Measurements from ENCODE around the gene S100A2. TPM values are rescaled to one million over a fixed set of nuclear protein-coding genes. Genes with fewer than 3 reads are reported as not detected.

S100A2 gene
- total RNA-seq, 1 experiment from 2014 or later = 5.6 TPM

Other genes starting within 250 kb of the S100A2 start
- not detected in 2 replicates for gene PGLYRP4, start 217.0 kb downstream of the S100A2 start, total RNA-seq (2014; rRNA removed; shearing (Covaris generic))
- gene S100A9, start 208.0 kb downstream of the S100A2 start, total RNA-seq (2014; rRNA removed; shearing (Covaris generic)) = 1.9 and 2.3 TPM in 2 replicates
- gene S100A12, start 190.2 kb downstream of the S100A2 start, total RNA-seq (2014; rRNA removed; shearing (Covaris generic)) = not detected in 2 replicates
- not detected in 2 replicates for gene S100A8, start 174.8 kb downstream of the S100A2 start, total RNA-seq (2014; rRNA removed; shearing (Covaris generic))
- not detected in 2 replicates for gene S100A7A, start 149.3 kb downstream of the S100A2 start, total RNA-seq (2014; rRNA removed; shearing (Covaris generic))
- not detected in 2 replicates for gene S100A7, start 105.2 kb downstream of the S100A2 start, total RNA-seq (2014; rRNA removed; shearing (Covaris generic))
- 743 and 832 TPM in 2 replicates for gene S100A6, start 29.9 kb downstream of the S100A2 start, total RNA-seq (2014; rRNA removed; shearing (Covaris generic))
- gene S100A5, start 24.9 kb downstream of the S100A2 start, total RNA-seq (2014; rRNA removed; shearing (Covaris generic)) = 0.30 TPM in 1 of 2 replicates, not detected in the other
- 201 and 238 TPM in 2 replicates for gene S100A4, start 20.0 kb downstream of the S100A2 start, total RNA-seq (2014; rRNA removed; shearing (Covaris generic))
- 1.1 and 3.4 TPM in 2 replicates for gene S100A3, start 16.6 kb downstream of the S100A2 start, total RNA-seq (2014; rRNA removed; shearing (Covaris generic))
- 96.5 and 101 TPM in 2 replicates for gene S100A16, start 47.3 kb upstream of the S100A2 start, total RNA-seq (2014; rRNA removed; shearing (Covaris generic))
- not detected in 2 replicates for gene S100A14, start 50.5 kb upstream of the S100A2 start, total RNA-seq (2014; rRNA removed; shearing (Covaris generic))
- 74.4 and 99.7 TPM in 2 replicates for gene S100A13, start 61.7 kb upstream of the S100A2 start, total RNA-seq (2014; rRNA removed; shearing (Covaris generic))
- not detected in 2 replicates for gene S100A1, start 62.6 kb upstream of the S100A2 start, total RNA-seq (2014; rRNA removed; shearing (Covaris generic))
- gene CHTOP, start 68.2 kb upstream of the S100A2 start, total RNA-seq (2014; rRNA removed; shearing (Covaris generic)) = 82.8 and 101 TPM in 2 replicates
- 72.9 and 80.0 TPM in 2 replicates for gene SNAPIN, start 92.9 kb upstream of the S100A2 start, total RNA-seq (2014; rRNA removed; shearing (Covaris generic))
- 294 and 315 TPM in 2 replicates for gene ILF2, start 105.1 kb upstream of the S100A2 start, total RNA-seq (2014; rRNA removed; shearing (Covaris generic))
- 3.0 and 3.3 TPM in 2 replicates for gene NPR1, start 112.8 kb upstream of the S100A2 start, total RNA-seq (2014; rRNA removed; shearing (Covaris generic))
- gene INTS3, start 162.2 kb upstream of the S100A2 start, total RNA-seq (2014; rRNA removed; shearing (Covaris generic)) = 36.3 and 46.6 TPM in 2 replicates
- gene SLC27A3, start 209.6 kb upstream of the S100A2 start, total RNA-seq (2014; rRNA removed; shearing (Covaris generic)) = 0.69 and 1.2 TPM in 2 replicates

Measured in NCI-H460 (cell line).